RPMI8226 (cell line): Measurements from ENCODE around the gene LRRC4.

Source experiments
- DNase-seq: peaks from one replicate; pipeline ENCODE4 v3.0.0-alpha.2; 2015

LRRC4 gene, protein sequence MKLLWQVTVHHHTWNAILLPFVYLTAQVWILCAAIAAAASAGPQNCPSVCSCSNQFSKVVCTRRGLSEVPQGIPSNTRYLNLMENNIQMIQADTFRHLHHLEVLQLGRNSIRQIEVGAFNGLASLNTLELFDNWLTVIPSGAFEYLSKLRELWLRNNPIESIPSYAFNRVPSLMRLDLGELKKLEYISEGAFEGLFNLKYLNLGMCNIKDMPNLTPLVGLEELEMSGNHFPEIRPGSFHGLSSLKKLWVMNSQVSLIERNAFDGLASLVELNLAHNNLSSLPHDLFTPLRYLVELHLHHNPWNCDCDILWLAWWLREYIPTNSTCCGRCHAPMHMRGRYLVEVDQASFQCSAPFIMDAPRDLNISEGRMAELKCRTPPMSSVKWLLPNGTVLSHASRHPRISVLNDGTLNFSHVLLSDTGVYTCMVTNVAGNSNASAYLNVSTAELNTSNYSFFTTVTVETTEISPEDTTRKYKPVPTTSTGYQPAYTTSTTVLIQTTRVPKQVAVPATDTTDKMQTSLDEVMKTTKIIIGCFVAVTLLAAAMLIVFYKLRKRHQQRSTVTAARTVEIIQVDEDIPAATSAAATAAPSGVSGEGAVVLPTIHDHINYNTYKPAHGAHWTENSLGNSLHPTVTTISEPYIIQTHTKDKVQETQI

GRCh38 chr7:128030654-128031611, at the start of gene LRRC4:
Gene LRRC4, minus strand, starts transcription at chr7:128031437. Its CDS starts 797 bp downstream, at chr7:128030640.
- no peak for DNase-seq

- no peak for DNase-seq
Observed at GRCh38 chr7:128080169-128080568, 48.9 kb upstream of the LRRC4 start.

GRCh38 chr7:128078309-128078708, 47.1 kb upstream of the LRRC4 start:
- DNase-seq: no peak

DNA sequence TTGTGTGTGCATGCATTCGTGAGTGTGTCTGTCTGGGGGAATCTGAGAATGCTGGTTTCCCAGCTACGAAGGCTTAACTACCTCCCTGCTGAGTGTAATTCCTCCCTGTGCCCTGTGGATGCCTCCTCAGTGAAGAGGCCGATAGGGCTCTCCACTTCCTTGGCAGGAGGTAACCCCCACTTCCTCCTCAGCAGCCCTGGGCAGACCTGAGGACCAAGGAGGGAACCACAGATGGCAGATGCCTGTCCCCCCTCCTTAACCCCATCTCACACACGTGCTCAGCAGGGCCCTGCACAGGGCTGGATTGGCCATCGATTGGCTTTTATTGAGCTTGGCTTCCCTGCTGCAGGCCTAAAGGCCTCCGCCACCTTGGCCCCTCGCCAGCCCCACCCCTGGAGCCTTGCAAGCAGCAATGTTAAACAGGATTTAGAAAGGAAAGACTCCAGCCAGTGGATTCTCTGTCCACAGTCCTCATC, 45.6 kb upstream of the LRRC4 start:
- DNase-seq: no peak

GRCh38 chr7:128076196-128076795, 45.1 kb upstream of the LRRC4 start:
- DNase-seq: no peak

DNA sequence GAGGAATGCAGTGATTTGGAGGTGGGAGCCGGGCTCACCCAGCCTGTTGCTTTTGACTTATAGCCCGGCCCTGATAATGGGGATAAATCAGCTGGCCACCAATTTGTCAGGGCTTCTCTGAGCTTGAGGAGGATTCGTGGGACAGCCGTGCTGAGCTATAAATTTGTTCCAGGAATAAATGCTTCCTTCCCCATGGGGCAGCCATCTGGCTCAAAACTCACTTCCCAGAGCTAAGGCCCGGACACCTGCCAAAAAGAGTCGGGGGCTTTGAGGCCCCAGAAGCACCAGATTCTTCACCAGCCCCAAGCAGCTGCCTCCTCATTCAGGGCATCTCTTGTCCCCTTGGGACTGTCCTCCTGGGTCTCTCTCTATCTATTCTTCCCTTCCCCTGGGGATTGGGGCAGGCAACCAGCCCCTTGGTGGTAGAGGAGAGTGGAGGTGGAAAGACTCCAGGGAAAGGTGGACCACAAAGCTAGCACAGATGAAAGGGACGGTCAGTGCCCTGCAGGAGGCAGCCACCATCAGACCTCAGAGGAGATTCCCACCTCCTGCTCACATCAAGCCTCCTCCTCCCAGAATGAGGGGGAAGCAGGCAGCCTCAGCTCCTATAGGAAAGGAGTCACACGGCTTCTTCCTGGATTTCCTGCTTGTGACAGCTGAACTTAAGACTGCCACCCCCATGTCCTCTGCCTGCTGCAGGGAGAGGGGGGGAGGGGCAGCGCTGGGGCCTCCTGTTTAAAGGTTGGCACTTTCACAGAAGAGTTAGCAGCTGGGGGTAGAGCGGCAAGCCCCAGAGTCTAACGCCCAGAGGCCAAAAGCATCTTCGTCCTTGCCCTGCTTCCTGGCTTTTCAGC, 44.2 kb upstream of the LRRC4 start:
- DNase-seq: no peak

GRCh38 chr7:128074736-128075135, 43.5 kb upstream of the LRRC4 start:
- no peak for DNase-seq

- DNase-seq: no peak
Observed at GRCh38 chr7:128074336-128074735, 43.1 kb upstream of the LRRC4 start.

DNA sequence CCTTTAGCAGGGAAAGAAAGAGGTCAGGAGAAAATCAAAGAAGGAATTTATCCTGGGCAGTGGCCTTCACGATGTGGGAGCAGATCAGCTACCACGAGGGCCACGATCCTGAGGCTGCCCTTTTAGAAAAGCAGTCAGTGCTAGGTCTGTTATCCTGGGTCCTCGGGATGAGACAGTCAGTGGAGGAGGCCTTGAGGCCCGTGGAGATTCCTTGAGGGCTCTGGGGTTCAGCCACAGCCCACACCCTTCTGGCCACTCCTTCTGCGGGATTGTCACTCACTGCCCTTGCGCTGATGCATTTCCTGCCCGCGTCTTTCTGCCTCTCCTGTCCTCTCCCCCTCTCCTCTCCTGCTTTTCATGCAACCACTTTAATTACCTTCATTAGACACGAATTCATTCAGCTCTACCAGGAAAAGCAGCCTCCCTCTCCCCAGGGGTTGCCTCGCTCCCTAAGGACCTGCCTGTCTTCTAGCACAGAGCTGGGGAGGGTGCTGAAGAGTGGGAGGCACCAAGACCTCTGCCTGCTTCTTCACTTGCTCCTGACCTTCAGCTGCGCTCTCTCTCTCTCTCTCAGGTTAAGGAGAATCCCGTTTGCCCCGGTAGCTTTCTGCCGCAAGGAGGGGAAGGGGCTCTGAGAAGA, 42.6 kb upstream of the LRRC4 start:
- DNase-seq: no peak

DNA sequence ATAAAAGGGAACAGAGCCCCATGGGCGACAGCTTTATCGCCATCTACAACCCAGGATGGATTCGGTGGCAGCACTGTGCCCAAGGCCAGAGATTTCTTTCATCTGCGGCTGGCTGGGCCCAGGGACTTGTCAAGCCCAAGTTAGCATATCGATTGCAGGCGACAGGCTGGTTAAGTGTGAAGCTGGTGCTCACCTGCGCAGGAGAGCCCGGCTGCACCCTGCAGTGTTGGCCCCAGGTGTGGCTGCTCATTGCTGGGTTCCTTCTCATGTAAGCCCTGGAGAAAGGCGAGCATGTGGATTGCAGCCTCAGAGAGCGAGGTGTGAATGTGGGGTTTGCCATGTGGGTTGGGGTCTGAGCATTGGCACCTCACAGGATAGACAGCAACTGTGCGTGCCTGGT, 40.6 kb upstream of the LRRC4 start:
- DNase-seq: no peak

DNA sequence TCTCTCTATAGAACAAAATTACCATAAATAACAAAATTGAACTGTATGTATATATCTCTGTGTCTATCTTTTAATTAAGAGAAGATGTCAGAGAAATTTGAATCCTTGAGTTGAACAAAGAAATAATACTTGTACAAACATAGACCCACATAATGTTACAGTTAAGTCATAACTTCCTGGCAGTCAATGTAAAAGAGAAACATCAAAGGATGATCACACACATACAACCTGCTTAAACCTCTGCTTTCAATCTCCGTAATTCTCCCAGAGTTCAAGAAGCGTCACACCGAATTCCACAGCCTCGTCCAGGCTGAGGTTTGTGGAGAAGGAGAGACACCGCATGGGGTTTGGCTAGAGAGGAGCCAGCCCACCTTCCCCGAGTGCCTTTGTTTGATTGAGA, 40.1 kb upstream of the LRRC4 start:
- no peak for DNase-seq

DNA sequence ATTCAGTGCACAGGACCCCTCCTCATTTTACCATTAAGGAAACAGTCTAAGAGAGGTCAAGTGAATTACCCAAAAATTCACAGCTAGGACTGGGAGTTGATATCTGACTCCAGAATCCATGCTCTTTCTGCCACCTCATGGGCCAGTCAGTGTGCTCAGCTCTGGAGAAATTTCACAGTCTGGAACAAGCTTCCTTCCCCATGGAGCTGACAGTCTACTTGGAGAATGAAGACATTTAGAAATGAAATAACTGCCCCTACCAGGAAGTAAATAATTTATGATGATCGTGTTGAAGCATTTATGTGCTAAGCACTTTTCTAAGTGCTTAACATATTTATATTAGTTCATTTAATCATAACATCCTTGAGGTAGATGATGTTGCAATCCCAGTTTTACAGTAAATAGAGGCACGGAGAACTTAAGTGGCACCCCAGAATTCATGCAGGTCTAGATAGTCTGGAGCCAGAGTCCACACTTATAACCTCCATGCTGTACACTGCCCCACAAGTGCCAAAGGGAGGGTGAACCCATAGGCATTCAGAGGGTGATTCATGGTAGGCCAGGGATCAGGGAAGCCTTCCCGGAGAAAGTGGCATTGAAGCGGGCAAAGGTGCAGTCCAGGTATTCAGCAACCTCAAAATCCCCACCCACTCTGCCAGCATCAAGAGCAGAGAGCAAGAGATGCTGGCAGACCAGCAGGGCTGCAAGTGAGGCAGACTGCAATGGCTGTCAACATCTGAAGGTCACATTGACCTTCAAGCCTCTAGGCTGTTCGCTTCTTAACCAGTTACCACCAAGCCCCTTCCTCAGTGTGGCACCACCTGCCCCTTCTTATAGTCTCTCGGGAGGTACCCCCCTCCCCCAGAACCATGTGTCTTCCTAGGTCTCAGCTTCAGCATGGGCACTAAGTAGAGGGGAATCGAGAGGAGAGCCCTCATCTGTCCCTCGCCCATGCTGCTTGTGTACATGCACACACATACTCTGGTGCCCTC, 38.4 kb upstream of the LRRC4 start:
- no peak for DNase-seq

DNA sequence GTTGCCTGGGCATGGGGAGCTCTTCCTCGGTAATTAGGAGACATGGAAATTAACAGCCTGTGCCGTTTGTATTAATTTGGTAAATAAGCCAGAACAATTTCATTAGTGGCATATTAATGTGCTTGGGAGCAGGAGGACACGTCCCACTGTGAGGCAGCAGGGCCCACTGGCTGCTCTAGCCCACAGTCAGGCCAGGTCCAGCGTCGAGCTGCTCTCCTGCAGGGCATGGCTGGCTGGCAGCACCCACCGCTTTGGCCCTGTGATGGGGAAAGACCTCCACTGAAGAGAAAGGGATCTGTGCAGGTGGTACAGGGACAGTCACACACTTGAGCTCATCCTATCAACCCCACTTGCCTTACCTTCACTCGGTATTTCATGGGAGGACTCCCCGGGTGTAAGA, 37.5 kb upstream of the LRRC4 start:
- no peak for DNase-seq

DNA sequence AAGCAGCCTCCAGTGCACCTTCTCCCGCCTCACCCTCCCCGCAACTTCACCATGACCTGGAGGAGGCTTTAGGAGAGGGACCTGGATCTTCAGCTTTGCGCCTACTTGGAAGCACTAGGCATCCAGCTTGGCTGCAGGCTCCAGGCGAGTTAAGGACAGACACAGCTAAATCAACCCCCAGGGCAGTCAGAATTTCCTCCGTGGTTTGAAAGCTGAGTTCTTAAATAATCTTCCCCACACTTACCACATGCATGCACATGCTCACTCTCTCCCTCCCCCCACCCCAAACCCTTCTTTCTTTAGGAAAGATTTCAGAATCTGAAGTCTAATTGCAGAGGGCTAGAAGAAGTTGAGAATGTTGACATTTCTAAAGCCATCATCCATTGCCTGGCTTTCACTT, 36.7 kb upstream of the LRRC4 start:
- no peak for DNase-seq

GRCh38 chr7:128066858-128067257, 35.6 kb upstream of the LRRC4 start:
- no peak for DNase-seq

DNA sequence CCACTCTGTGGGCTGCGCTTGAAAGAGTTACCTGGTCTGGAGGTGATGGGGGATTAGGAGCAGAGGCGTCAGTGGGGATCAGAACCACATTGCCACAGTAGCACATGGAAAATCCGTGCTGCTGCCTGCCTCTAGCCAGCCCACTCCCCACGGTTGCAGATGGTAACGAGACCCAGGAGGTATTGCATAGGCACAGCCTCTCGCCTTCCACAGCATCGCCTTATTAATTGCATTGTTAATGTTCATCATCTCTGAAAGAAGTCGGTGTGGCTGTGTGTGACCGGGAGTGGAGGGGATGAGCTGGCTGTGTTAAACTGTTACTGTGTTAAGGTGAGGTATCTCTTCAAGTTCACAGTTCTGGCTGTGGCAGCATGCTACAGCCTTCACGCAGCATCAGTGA, 35.2 kb upstream of the LRRC4 start:
- DNase-seq: no peak

DNA sequence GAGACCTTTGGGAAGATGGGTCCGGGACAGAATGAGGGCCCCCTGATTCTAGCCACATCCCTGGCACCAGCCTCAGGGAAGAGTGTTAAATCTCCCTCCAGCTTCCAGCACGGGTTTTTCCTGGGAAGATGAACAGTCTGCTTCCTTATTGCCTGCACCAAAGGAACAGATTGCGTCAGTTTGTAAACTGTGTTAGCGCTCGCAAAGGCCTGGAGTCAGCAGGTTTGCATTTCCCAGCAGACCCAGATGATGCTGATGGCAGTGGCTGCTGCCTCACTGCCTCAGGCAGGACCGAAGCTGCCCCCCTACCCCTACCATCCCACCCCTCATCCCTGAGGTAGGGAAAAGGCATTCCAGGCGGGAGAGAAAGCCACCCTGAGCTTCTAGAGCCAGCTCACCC, 34.6 kb upstream of the LRRC4 start:
- DNase-seq: no peak

DNA sequence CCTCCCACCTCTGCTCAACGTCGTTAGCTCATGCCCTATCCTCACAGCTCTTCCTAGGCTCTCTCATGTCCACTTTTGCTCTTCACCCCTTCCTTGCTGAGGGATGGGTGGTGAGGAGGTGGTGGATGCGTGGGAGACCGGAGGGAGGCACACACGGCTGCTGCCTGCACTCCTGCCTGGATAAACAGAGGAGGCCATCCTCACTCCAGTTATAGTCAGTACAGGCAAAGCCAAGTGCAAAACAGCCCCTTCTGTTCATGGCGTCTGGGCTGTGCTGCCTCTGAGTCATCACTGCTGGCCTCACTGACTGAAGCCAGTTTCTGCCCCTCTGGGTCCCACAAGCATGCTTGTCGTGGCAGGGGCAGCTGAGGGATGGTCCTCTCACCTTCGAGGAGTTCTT, 31.9 kb upstream of the LRRC4 start:
- no peak for DNase-seq

DNA sequence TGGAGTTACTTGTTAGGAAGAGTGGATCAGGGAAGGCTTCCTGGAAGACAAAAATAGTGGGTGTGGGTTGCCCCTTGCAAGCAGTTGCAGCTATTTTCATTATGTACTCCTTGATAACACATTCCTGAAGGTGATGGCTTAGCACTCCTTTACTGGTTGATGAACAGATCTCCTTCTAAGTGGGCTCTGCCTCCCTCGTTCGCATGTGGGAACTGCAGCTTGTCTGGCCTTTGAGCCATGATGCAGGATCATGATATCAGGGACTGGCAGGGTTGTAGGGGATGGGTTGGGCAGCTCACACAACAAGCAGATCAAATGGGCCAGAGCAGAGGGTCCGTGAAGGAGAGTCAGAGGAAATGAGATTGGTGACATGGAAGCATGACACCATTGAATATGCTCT, 28.8 kb upstream of the LRRC4 start:
- no peak for DNase-seq
